Measurements from ENCODE around the gene SGCD. TPM values are rescaled to one million over a fixed set of nuclear protein-coding genes. Genes with fewer than 3 reads are reported as not detected.

SGCD gene
- total and polyA plus RNA-seq, 8 donors = 10.4 to 15.8 (median 12.5) TPM

DNA sequence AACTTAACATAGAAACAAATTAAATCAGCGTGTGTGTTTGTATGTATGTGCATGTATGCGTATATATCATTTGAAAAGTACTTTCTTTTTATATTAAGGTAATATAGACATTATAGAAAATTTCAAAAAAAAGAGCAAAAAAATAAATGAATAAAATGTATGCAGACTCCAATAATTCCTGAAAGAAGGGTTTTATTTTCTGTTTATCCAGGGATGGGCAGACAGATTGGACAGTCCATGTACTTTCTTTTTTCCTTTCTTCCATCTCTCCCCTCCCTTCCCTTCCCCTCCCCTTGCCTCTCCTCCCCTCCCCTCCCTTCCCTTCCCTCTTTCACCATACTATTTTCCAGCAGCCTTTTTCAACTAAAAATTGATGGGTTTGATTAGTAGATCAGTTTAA, 123.8 kb downstream of the SGCD start:
- Histone ChIP-seq H3K27ac (no peak overlapping the region), H3K4me3 (no peak overlapping the region), H3K36me3 (no peaks in the 10 kb centered on the region), H3K27me3 (no peaks in the 10 kb centered on the region), H3K9me3 (no peaks in the 10 kb centered on the region), H3K4me1 (no peaks in the 10 kb centered on the region)
- ATAC-seq (no peak), DNase-seq (no peak)
- TF ChIP-seq, protein P1, sequence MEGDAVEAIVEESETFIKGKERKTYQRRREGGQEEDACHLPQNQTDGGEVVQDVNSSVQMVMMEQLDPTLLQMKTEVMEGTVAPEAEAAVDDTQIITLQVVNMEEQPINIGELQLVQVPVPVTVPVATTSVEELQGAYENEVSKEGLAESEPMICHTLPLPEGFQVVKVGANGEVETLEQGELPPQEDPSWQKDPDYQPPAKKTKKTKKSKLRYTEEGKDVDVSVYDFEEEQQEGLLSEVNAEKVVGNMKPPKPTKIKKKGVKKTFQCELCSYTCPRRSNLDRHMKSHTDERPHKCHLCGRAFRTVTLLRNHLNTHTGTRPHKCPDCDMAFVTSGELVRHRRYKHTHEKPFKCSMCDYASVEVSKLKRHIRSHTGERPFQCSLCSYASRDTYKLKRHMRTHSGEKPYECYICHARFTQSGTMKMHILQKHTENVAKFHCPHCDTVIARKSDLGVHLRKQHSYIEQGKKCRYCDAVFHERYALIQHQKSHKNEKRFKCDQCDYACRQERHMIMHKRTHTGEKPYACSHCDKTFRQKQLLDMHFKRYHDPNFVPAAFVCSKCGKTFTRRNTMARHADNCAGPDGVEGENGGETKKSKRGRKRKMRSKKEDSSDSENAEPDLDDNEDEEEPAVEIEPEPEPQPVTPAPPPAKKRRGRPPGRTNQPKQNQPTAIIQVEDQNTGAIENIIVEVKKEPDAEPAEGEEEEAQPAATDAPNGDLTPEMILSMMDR (IDR thresholded peaks at IDR 0.05) = no peak
- intact Hi-C loops (cut with DNase I) = no loop called here

DNA sequence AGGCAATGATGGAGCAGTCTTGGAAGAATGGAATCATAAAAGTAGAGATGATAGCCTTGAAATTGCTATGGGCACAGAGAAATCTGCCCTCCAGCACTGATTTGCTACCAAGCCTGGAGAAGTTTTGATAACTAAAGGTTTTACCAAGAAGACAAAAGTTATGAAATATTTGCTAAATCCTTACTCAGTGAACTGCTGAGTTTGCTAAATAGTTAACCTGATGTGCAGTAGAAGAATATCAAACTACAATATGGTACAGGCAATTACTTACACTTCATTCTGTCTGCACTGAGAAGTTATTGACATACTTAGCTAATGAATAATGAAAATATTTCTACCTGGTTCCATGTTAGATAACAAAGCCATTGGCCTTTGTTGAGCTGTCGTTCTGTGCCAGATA, 124.5 kb downstream of the SGCD start:
- TF ChIP-seq, protein P1 (IDR thresholded peaks at IDR 0.05) = no peak
- Histone ChIP-seq H3K4me3 (no peak overlapping the region), H3K4me1 (no peaks in the 10 kb centered on the region), H3K27me3 (no peaks in the 10 kb centered on the region), H3K9me3 (no peaks in the 10 kb centered on the region), H3K36me3 (no peaks in the 10 kb centered on the region), H3K27ac (no peak overlapping the region)
- intact Hi-C loops (cut with DNase I) = no loop called here
- ATAC-seq = no peak
- no peak for DNase-seq

DNA sequence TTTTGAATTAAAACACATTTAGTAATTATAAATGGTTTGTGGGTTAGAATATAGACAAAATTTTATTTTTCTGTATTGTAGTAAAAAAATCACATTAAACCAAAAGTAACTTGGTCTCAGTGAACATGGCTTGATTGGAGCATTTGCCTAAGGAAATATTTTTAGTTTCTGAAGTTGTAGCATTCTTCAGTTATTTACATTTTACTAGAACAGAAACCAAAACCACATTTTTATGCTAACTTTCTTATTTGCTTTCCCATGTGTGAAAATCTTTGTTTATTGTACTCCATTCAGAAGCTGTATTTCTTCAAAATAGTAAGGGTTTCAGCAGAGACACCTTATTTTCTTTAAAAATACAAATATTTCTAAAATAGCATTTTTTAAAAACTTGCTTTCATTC, 129.9 kb downstream of the SGCD start:
- Histone ChIP-seq H3K36me3 (no peaks in the 10 kb centered on the region), H3K27me3 (no peaks in the 10 kb centered on the region), H3K4me1 (no peaks in the 10 kb centered on the region), H3K9me3 (no peaks in the 10 kb centered on the region), H3K27ac (no peak overlapping the region), H3K4me3 (no peak overlapping the region)
- intact Hi-C loops (cut with DNase I) = no loop called here
- TF ChIP-seq, protein P1 (IDR thresholded peaks at IDR 0.05) = no peak
- DNase-seq (no peak), ATAC-seq (no peak)

DNA sequence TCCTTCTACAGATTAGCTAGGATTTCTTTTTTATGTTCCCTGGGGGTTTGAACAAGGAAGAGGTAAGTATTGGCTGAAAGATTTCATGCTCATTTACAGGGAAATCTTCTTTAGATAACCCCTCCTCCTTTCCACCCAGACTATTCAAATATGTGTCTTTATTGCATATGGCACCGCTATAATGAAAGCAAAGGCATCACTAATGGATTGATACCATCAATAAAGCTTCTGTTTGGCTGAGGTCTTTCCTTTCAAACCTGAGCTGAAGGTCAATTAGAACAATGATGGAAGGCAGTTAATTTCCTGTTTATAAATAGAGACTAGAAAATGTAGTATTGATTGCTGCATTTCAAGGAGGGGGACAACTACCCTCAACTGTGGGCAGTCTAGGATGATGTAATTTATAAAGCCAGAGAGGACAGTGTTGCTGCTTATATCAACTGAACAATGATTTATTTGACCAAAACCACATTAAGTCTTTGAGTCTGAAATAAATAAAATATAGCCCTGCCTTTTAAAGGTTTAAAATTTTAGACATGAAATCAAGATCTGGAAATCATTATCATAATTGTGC, 132.9 kb downstream of the SGCD start:
- no peak for DNase-seq
- intact Hi-C loops (cut with DNase I) = no loop called here
- ATAC-seq = no peak
- TF ChIP-seq, protein P1 (IDR thresholded peaks at IDR 0.05) = no peak
- no peak overlapping the region for H3K27ac ChIP-seq
- H3K9me3 ChIP-seq = no peaks in the 10 kb centered on the region
- H3K27me3 ChIP-seq = no peaks in the 10 kb centered on the region
- H3K4me3 ChIP-seq = no peak overlapping the region
- H3K4me1 ChIP-seq = no peaks in the 10 kb centered on the region
- H3K36me3 ChIP-seq = no peaks in the 10 kb centered on the region

DNA sequence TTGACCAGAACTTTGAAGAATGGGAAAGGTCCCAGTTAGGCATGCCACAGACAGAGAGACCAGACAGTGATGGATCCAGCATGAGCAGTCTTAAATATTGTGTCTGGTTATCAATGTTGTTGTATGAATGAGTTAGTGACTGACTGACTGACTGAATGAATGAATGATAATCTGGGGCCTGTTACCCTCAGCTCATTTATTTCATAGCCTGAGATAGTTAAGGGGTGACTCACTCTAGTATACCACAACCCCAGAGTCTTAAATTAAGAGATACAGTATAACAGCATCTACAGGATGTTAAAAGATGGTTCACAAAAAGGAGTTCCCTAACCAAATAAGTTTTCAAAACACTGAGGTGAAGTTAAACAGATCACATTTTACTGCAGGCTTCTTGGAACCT, 133.5 kb downstream of the SGCD start:
- TF ChIP-seq, protein P1 (IDR thresholded peaks at IDR 0.05) = no peak
- H3K4me3 ChIP-seq = no peak overlapping the region
- intact Hi-C loops (cut with DNase I) = no loop called here
- no peaks in the 10 kb centered on the region for H3K4me1 ChIP-seq
- H3K27ac ChIP-seq = no peak overlapping the region
- H3K27me3 ChIP-seq = no peaks in the 10 kb centered on the region
- no peaks in the 10 kb centered on the region for H3K9me3 ChIP-seq
- no peak for DNase-seq
- H3K36me3 ChIP-seq = no peaks in the 10 kb centered on the region
- peak; percentile 37 for ATAC-seq
